ENCODE data around the gene WWOX. TPM values are rescaled to one million over a fixed set of nuclear protein-coding genes. Genes with fewer than 3 reads are reported as not detected.

The WWOX gene
- total and polyA plus RNA-seq, 2 donors (not counting 3 experiments of a cell fraction or from before 2014, with no cell fraction given), result 6.2 to 12.5 TPM

GRCh38 chr16:78837706-78838105 is 738.3 kb downstream of the WWOX start:
- dilution Hi-C loops (cut with MboI; ENCODE audit: extremely low pct_ligation_motif_present, low sequenced_read_pairs), result no loop called here
- BruUV-seq (replicated peaks), result no TSS peak

GRCh38 chr16:78838276-78838675 is 738.8 kb downstream of the WWOX start:
- intact Hi-C loops (cut with micrococcal nuclease) (no loop called here), dilution Hi-C loops (cut with MboI; ENCODE audit: extremely low pct_ligation_motif_present, low sequenced_read_pairs) (no loop called here)
- no peak overlapping the region for H3K4me2 ChIP-seq (ENCODE audit: insufficient read depth, low read length)
- H3K79me2 ChIP-seq (ENCODE audit: control insufficient read depth, insufficient read depth, low read length), result no peaks in the 10 kb centered on the region
- H3K9me3 ChIP-seq (replicated peaks; ENCODE audit: control insufficient read depth, insufficient read depth, low read length), result peaks cover 10% of the 10 kb centered on the region
- H3K4me3 ChIP-seq (replicated peaks in 1 of 3; ENCODE audit: insufficient read depth in 1 of 3, low read depth in 1 of 3, low read length in 3 of 3), result no peak overlapping the region
- no peaks in the 10 kb centered on the region for H3K27me3 ChIP-seq (ENCODE audit: control insufficient read depth in 2 of 2, insufficient read depth in 2 of 2, low read length in 2 of 2)
- ChIA-PET POLR2A (no interaction called here), CTCF (no interaction called here)
- TF ChIP-seq EZH2 (IDR thresholded peaks at IDR 0.05; ENCODE audit: borderline replicate concordance, low read depth, low read length, severe bottlenecking) (no peak), MYC (IDR thresholded peaks at IDR 0.05; ENCODE audit: low read depth, low read length) (no peak), POLR2A (IDR thresholded peaks at IDR 0.05; ENCODE audit: low read depth, low read length) (no peak), CTCF (IDR thresholded peaks at IDR 0.05; ENCODE audit: extremely low read depth in 1 of 2, insufficient read depth in 1 of 2, low read depth in 1 of 2, low read length in 2 of 2) (no peak), POLR2AphosphoS5 (IDR thresholded peaks at IDR 0.05; ENCODE audit: insufficient read depth, low read depth, low read length) (no peak), JUN (IDR thresholded peaks at IDR 0.05; ENCODE audit: borderline replicate concordance, insufficient read depth, insufficient read length, low read depth) (no peak)
- FAIRE-seq, result no peak
- H2AFZ ChIP-seq (ENCODE audit: low read depth, low read length), result no peak overlapping the region
- DNase-seq (ENCODE audit: low read depth, low spot score), result no peak
- H3K36me3 ChIP-seq (ENCODE audit: control insufficient read depth in 2 of 2, extremely low read depth in 1 of 2, insufficient read depth in 2 of 2, low read length in 2 of 2), result no peaks in the 10 kb centered on the region
- no peak overlapping the region for H3K27ac ChIP-seq (ENCODE audit: insufficient read depth, low read depth, low read length)
- no peaks in the 10 kb centered on the region for H3K9me1 ChIP-seq (replicated peaks; ENCODE audit: control insufficient read depth, extremely low read depth, insufficient read depth, low read length)
- H3K9ac ChIP-seq (replicated peaks; ENCODE audit: extremely low read depth, insufficient read depth, low read length), result no peak overlapping the region
- no peaks in the 10 kb centered on the region for H4K20me1 ChIP-seq (replicated peaks; ENCODE audit: control insufficient read depth, extremely low read depth, insufficient read depth, low read length)
- no peaks in the 10 kb centered on the region for H3K4me1 ChIP-seq (ENCODE audit: control insufficient read depth, extremely low read depth, insufficient read depth, low read length)
- BruUV-seq (replicated peaks), result no TSS peak

More at GRCh38 chr16:78837706-78838105, 738.3 kb downstream of the WWOX start:
- intact Hi-C loops (cut with micrococcal nuclease), result no loop called here
- H3K9me1 ChIP-seq (replicated peaks; ENCODE audit: control insufficient read depth, extremely low read depth, insufficient read depth, low read length), result no peaks in the 10 kb centered on the region
- peaks cover 9% of the 10 kb centered on the region for H3K9me3 ChIP-seq (replicated peaks; ENCODE audit: control insufficient read depth, insufficient read depth, low read length)
- H4K20me1 ChIP-seq (replicated peaks; ENCODE audit: control insufficient read depth, extremely low read depth, insufficient read depth, low read length), result no peaks in the 10 kb centered on the region
- DNase-seq (ENCODE audit: low read depth, low spot score), result no peak
- CTCF ChIA-PET, result no interaction called here
- H3K4me1 ChIP-seq (ENCODE audit: control insufficient read depth, extremely low read depth, insufficient read depth, low read length), result no peaks in the 10 kb centered on the region
- no peak overlapping the region for H3K27ac ChIP-seq (ENCODE audit: insufficient read depth, low read depth, low read length)
- TF ChIP-seq POLR2AphosphoS5 (IDR thresholded peaks at IDR 0.05; ENCODE audit: insufficient read depth, low read depth, low read length), result no peak
- TF ChIP-seq MAX (IDR thresholded peaks at IDR 0.05; ENCODE audit: insufficient read depth, insufficient read length), result no peak
- no peak for TF ChIP-seq FOS (IDR thresholded peaks at IDR 0.05; ENCODE audit: borderline replicate concordance, insufficient read depth, low read length)
- no peak for TF ChIP-seq GATA2 (IDR thresholded peaks at IDR 0.05; ENCODE audit: insufficient read depth, insufficient read length, low read depth, low read length)
- H3K79me2 ChIP-seq (ENCODE audit: control insufficient read depth, insufficient read depth, low read length), result no peaks in the 10 kb centered on the region
- no peaks in the 10 kb centered on the region for H3K36me3 ChIP-seq (ENCODE audit: control insufficient read depth in 2 of 2, extremely low read depth in 1 of 2, insufficient read depth in 2 of 2, low read length in 2 of 2)
- no peaks in the 10 kb centered on the region for H3K27me3 ChIP-seq (ENCODE audit: control insufficient read depth in 2 of 2, insufficient read depth in 2 of 2, low read length in 2 of 2)
- FAIRE-seq, result no peak
- H2AFZ ChIP-seq (ENCODE audit: low read depth, low read length), result no peak overlapping the region
- no peak overlapping the region for H3K4me3 ChIP-seq (replicated peaks in 1 of 3; ENCODE audit: insufficient read depth in 1 of 3, low read depth in 1 of 3, low read length in 3 of 3)
- H3K9ac ChIP-seq (replicated peaks; ENCODE audit: extremely low read depth, insufficient read depth, low read length), result no peak overlapping the region
- POLR2A ChIA-PET, result no interaction called here
- H3K4me2 ChIP-seq (ENCODE audit: insufficient read depth, low read length), result no peak overlapping the region
